IPS-NIHi7 (cell line): ENCODE measurements around the gene KCTD13.
"Not testable (repeated sequence)": the region's sequence is repeated elsewhere in the genome, so short reads cannot be mapped to it uniquely, and the experiment has no call there.

ENCODE experiments used
- DNase-seq: peaks from one replicate; pipeline ENCODE4 v3.0.0; 2012; ENCODE audit warnings: mixed read lengths; ENCODE audit errors: extremely low spot score

KCTD13 gene

DNA sequence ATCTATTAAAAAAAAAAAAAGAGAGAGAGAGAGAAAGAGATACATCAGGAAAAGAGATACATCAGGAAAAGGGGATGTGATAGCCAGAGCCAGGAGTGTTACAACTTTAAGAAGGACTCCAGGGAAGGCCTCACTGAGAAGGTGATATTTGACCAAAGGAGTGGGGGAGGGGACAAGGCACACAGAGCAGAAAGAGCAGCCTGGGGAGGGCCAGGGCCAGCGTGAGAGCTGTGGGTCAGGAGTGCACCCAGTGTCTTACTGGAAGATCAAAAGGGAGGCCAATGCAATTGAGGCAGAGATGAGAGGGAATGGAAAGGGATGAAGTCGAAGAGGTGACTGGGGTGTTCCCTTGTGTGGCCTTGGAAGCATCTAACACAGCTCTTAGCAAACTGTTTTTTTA is 18.1 kb downstream of the KCTD13 start:
- DNase-seq, result no peak

GRCh38 chr16:29906520-29907244 is 19.3 kb downstream of the KCTD13 start:
- DNase-seq, result no peak

GRCh38 chr16:29905668-29906067 is 20.4 kb downstream of the KCTD13 start:
- DNase-seq, result no peak

DNA sequence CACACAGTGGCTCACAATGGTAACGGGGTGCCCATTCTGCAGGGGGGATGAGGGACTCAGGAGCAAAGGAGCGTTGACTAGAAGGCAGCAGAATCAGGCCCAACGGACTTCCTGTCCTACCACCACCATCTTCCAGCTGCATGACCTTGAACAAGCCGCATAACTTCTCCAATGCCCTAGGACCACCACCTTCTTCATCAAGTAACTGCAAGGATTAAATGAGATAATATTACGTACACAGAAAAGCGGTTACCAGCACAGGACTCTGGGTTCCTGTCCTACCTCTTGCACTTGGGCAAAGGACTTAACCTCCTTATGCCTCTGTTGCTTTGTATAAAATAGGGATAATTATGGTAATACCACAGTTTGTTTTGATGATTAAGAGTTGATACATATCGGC is 21.1 kb downstream of the KCTD13 start:
- no peak for DNase-seq

DNA sequence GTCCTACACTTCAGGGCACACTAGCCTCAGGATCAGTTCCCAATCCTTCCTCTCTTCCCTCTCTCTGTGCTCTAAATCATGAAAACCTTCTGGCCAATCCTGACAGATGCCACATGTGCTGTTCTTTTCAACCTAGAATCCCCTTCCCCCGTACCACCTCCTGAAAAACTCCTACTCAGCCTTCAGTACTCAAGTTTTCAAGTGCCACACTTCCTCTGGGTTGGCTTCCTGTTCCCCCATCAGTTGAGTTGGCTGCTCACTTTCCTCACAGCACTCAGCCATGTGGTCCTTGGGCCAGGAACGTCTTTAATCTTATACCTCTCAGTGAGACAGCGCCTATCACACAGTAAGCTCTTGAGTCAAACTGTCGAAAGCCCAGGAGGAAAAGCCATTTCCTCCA is 22.4 kb downstream of the KCTD13 start:
- no peak for DNase-seq

DNA sequence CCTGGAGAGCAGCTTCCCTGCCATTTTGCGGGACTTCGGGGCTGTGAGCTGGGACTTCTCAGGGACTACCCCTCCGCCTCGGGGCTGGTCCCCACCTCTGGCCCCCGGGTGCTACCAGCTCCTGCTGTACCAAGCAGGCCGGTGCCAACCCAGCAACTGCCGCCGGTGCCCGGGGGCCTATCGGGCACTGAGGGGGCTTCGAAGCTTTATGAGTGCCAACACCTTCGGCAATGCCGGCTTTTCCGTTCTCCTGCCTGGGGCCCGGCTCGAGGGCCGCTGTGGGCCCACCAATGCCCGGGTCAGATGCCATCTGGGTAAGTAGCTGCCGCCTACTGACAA is 24.4 kb downstream of the KCTD13 start:
- no peak for DNase-seq

- DNase-seq, result peak; percentile 26
Observed at GRCh38 chr16:29900888-29901606, 25.0 kb downstream of the KCTD13 start.

DNA sequence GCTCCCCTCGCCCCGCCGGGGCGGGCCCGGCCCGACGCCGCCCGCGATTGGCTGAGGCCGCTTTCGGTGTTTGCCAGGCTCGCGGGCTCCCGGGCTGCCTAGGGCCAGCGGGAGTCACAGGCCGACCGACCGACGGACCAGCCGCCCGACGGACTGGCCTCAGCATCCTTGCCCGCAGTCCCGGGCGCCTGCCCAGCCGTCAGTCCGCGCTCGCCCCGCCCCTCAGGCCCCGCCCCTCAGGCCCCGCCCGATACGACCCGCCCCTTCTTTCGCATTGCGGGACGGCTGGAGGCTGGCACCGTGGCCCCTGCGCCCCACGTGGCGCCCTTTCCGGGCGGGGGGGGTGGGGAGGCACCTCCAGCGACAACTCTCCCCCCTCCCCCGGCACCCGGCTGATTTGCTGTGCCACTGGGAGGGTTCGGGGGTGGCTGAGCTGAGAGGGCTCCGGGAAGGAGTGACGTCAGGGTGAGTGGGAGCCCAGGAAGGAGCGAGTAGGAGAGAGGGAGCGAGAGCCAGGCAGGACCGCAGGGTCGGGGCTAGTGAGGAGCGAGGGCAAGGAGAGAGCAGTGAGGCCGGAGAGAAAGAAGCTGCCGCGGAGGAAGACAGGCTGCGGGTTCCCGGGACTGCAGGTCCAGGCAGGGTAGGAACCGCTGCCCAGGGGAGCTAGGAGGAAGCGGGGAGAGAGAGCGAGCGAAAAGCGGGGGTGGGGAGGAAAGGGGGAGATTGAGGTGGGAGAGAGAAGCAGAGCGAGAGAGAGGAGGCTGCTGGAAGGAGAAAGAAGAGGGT is 25.7 kb downstream of the KCTD13 start, which contains the start of gene ASPHD1:
Gene ASPHD1 (plus strand): TSS at position 387 of the 786 bp plus-strand sequence. CDS start 484 bp downstream, outside the sequence.
- DNase-seq, result peak; percentile 82

DNA sequence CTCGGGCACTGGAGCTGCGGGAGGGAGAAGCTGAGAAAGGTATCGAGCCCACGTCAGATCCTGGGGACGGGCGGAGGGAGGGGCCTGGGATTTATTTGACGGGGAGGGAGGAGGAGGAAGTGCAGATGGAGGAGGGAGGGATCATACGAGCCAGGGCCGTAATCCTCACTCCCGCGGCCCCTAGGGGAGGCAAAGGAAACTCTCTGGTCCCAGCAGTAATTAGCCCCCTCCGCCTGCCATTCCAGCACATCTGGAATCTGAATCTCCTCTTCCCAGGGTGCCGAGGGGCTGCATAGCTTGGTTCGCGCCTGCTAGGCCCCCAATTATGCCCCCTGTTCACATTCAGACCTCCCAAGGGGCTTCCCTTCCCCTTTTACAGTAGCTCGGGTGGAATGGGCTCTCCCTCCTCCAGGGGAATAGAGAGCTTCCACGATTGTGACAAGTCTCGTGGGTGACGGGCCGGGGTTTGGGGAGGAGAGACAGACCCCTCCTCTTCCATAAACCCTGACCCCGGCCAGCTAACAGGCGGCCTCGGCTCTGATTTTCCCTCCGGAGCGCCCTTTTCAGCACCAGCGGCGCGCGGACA is 26.4 kb downstream of the KCTD13 start, which contains the start of gene SEZ6L2:
Gene SEZ6L2 (minus strand): TSS at position 35 of the 586 bp plus-strand sequence. CDS start 531 bp downstream, outside the sequence.
- DNase-seq, result peak; percentile 92

DNA sequence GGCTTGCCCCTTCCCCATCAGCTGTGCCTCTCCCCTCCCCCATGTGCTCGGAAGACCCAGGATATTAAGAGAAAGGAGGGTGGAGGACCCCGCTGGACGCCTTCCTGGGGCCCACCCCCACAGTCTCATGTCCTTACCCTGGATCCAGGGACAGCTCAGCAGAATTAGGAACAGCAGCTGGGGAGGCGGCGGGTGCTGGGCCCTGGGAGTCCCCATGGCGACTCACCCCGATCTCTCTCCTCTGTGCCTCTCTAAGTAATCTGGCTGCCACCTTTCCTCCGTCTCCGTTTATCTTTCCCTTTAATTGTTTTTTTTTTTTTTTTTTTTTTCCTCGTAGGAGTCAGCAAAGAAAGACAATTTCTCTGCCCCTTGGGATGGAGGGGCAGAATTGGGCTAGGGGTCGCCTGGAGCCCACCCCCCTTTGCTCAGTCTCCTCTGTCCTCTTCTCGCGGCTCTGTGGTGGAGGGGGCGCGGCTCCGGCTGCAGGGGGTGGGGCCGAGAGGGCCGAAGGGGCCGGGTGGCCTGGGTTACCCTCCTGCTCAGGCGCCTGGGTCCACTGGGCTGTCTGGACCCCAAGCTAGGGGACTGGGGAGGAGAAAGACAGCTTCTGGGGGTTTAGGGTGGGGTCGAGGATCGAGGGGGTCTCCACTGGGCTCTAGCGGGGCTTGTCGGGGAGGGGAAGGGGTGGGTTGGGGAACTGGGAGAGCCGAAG is 27.1 kb downstream of the KCTD13 start:
- DNase-seq, result peak; percentile 87

GRCh38 chr16:29898135-29898803 is 27.8 kb downstream of the KCTD13 start:
- peak; percentile 37 for DNase-seq

GRCh38 chr16:29897333-29897732 is 28.7 kb downstream of the KCTD13 start:
- no peak for DNase-seq

- DNase-seq, result no peak
Observed at GRCh38 chr16:29896841-29897240, 29.2 kb downstream of the KCTD13 start.

GRCh38 chr16:29894352-29894751 is 31.7 kb downstream of the KCTD13 start:
- no peak for DNase-seq

GRCh38 chr16:29893553-29893952 is 32.5 kb downstream of the KCTD13 start:
- no peak for DNase-seq

GRCh38 chr16:29892458-29892813 is 33.6 kb downstream of the KCTD13 start:
- no peak for DNase-seq

DNA sequence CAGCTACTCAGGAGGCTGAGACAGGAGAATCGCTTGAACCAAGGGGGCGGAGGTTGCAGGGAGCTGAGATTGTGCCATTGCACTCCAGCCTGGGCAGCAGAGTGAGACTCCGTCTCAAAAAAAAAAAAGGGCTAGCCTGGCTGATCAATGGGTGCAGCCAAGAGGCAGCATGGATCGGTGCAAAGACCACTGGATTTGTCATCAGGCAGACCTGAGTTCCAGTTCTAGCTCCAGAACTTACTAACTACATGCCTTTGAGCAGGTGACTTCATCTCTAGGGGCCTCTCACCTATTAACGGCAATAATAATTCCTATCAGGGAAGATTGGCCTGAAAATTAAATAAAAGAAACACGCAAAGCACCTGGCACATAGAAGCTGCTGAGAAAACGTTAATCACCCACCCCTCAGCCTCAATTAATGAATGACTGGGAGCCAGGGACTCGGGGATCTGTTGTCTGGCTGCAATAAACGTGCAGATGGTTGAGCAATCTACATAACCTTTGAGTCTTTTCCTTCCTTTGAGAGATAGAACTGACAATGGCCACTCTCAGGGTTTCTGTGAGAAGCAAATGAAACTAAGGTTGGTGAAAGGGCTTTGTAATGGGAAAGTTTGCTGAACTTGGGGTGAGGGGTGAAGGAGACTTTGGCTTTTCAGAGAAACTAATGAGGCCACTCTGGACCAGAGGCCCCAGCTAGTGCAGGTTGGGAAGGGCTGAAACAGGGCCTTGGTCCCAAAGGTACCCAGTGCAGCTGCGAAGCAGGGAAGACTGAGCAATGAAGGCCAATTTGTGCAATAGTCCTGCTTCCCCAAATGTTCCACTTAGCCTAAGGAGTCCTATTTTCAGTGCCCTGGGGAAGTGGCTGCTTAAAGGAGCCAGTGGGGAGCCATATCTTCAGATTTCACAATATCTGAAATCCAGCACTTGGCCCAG is 34.2 kb downstream of the KCTD13 start:
- no peak for DNase-seq

GRCh38 chr16:29889372-29889771 is 36.7 kb downstream of the KCTD13 start:
- not testable (repeated sequence) for DNase-seq

DNA sequence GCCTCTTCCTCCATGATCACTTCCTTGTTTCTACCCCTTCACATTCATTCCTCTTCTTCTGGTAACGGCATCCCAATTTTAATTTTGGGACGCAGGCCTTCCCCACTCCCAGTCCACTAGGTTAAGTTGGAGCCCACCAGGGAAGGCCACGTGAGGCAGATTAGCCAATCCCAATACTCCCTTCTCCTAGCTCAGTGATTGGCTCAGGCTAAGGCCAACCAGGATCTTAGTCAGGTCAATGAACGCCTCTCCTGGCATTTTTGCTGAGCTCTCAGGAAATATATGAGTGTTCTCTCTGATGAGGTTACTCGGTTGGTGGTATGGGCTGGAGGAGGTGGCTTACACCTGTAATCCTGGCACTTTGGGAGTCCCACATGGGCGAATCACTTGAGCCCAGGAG is 42.0 kb downstream of the KCTD13 start:
- no peak for DNase-seq

DNA sequence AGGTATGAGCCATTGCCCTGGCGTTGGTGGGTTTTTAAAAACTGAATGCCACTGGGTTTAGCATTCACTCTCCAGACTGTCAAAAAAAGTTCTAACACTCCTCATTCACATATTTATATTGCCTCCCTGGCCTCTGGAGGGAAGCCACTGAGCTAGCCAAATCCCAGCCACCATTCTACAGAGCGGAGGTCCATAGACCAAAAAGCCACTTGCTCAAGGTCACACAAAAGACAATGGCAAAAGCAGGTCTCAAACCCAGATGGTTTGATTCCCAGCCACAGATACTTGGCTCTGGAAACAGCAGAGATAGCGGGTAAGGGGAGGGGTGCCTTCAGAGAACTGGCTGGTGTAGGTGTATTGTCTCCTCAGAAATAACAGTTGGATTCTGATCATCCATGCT is 45.0 kb downstream of the KCTD13 start:
- DNase-seq, result no peak
